ENCODE data around the gene DUSP10. TPM values are rescaled to one million over a fixed set of nuclear protein-coding genes. Genes with fewer than 3 reads are reported as not detected.

DUSP10 gene
- total and polyA plus RNA-seq, 2 experiments from 2014 or later, result 13.8 to 25.4 TPM

GRCh38 chr1:221739677-221740025, 2.2 kb downstream of the DUSP10 start:
- Histone ChIP-seq H3K4me1 (ENCODE audit: low read depth) (peaks cover 34% of the 10 kb centered on the region), H3K36me3 (no peaks in the 10 kb centered on the region), H3K27ac (no peak overlapping the region), H3K27me3 (no peaks in the 10 kb centered on the region), H3K9me3 (ENCODE audit: low read depth) (no peaks in the 10 kb centered on the region), H3K4me3 (peak overlapping the region; percentile 72)
- DNase-seq (ENCODE audit: low read depth in 1 of 2, low spot score in 1 of 2), result no peak
- TF ChIP-seq CTCF (IDR thresholded peaks at IDR 0.05; ENCODE audit: low read depth, low read length), result no peak

- H3K4me3 ChIP-seq, result no peak overlapping the region
These were observed 2.7 kb downstream of the DUSP10 start for GRCh38 chr1:221739018-221739676.

GRCh38 chr1:221736714-221737113, 5.2 kb downstream of the DUSP10 start:
- no peak overlapping the region for H3K27ac ChIP-seq
- DNase-seq (ENCODE audit: low read depth in 1 of 2, low spot score in 1 of 2), result no peak
- no peaks in the 10 kb centered on the region for H3K36me3 ChIP-seq
- H3K9me3 ChIP-seq (ENCODE audit: low read depth), result no peaks in the 10 kb centered on the region
- peaks cover 47% of the 10 kb centered on the region for H3K4me1 ChIP-seq (ENCODE audit: low read depth)
- H3K27me3 ChIP-seq, result no peaks in the 10 kb centered on the region
- no peak overlapping the region for H3K4me3 ChIP-seq
- no peak for TF ChIP-seq CTCF (IDR thresholded peaks at IDR 0.05; ENCODE audit: low read depth, low read length)

More at GRCh38 chr1:221739018-221739676, 2.7 kb downstream of the DUSP10 start:
- no peak for DNase-seq (ENCODE audit: low read depth in 1 of 2, low spot score in 1 of 2)
- Histone ChIP-seq H3K36me3 (no peaks in the 10 kb centered on the region), H3K9me3 (ENCODE audit: low read depth) (no peaks in the 10 kb centered on the region), H3K27me3 (no peaks in the 10 kb centered on the region), H3K27ac (no peak overlapping the region), H3K4me1 (ENCODE audit: low read depth) (peaks cover 39% of the 10 kb centered on the region)
- TF ChIP-seq CTCF (IDR thresholded peaks at IDR 0.05; ENCODE audit: low read depth, low read length), result no peak

- no peaks in the 10 kb centered on the region for H3K9me3 ChIP-seq (ENCODE audit: low read depth)
- H3K36me3 ChIP-seq, result no peaks in the 10 kb centered on the region
- H3K27ac ChIP-seq, result peak overlapping the region; percentile 9
- TF ChIP-seq CTCF (IDR thresholded peaks at IDR 0.05; ENCODE audit: low read depth, low read length), result no peak
- H3K27me3 ChIP-seq, result no peaks in the 10 kb centered on the region
- H3K4me3 ChIP-seq, result no peak overlapping the region
- H3K4me1 ChIP-seq (ENCODE audit: low read depth), result peaks cover 47% of the 10 kb centered on the region
- DNase-seq (ENCODE audit: low read depth in 1 of 2, low spot score in 1 of 2), result no peak
These were observed 5.9 kb downstream of the DUSP10 start for GRCh38 chr1:221735999-221736398.

- Histone ChIP-seq H3K36me3 (no peaks in the 10 kb centered on the region), H3K27ac (peak overlapping the region; percentile 44), H3K27me3 (no peaks in the 10 kb centered on the region), H3K9me3 (ENCODE audit: low read depth) (no peaks in the 10 kb centered on the region), H3K4me3 (no peak overlapping the region), H3K4me1 (ENCODE audit: low read depth) (peaks cover 41% of the 10 kb centered on the region)
- DNase-seq (ENCODE audit: low read depth in 1 of 2, low spot score in 1 of 2), result no peak
- TF ChIP-seq CTCF (IDR thresholded peaks at IDR 0.05; ENCODE audit: low read depth, low read length), result no peak
These were observed 7.7 kb downstream of the DUSP10 start for GRCh38 chr1:221734187-221734586.
